Testis (tissue), 3 donors: ENCODE results near the gene MED16. TPM values are rescaled to one million over a fixed set of nuclear protein-coding genes. Genes with fewer than 3 reads are reported as not detected.

Experiments used
- DNase-seq: peaks from one replicate; pipeline ENCODE4 v3.0.0-alpha.2; 2019
- H3K27ac ChIP-seq, 2 donors: fragments of 200-600 bp; sonication (generic); one replicate each; pipeline ENCODE4 v1.5.1; 2019
- H3K27me3 ChIP-seq: fragments of 200-600 bp; sonication (generic); one replicate; pipeline ENCODE4 v1.5.1; 2019
- H3K36me3 ChIP-seq: fragments of 200-600 bp; sonication (generic); one replicate; pipeline ENCODE4 v1.5.1; 2017; ENCODE audit warnings: low read depth; ENCODE audit errors: missing control alignments
- H3K4me1 ChIP-seq: fragments of 200-600 bp; sonication (generic); one replicate; pipeline ENCODE4 v1.5.1; 2019
- H3K4me3 ChIP-seq, 2 donors: fragments of 200-600 bp; sonication (generic); one replicate each; pipeline ENCODE4 v1.5.1; 2017 to 2019
- H3K9me3 ChIP-seq: fragments of 200-600 bp; sonication (generic); one replicate; pipeline ENCODE4 v1.5.1; 2017
- POLR2A ChIP-seq: fragments of 450-650 bp; IDR thresholded peaks from one replicate; pipeline ENCODE4 v1.6.1; 2017; ENCODE audit warnings: antibody characterized with exemption, mild to moderate bottlenecking, moderate library complexity
- WGBS, 2 donors: methylation state at CpG; one replicate each; pipeline ENCODE4 v1.1.5; 2018; 5-methylcytosine and 5-hydroxymethylcytosine counted together
- intact Hi-C: fragments of 100-400 bp; cut with DNase I; formaldehyde crosslinking; loops from one replicate; pipeline ENCODE4 v1.15.1; 2023; ENCODE audit warnings: low total_unique reads
- polyA plus RNA-seq: library from polyadenylated mRNA; stranded (reverse); fragments of 350-450 nt; fragmentation: Illumina TruSeq; extraction: RNeasy Lipid Tissue Mini Kit (QIAGEN cat#74804); gene quantifications from one replicate; pipeline ENCODE4 v1.2.3, GENCODE V29; 2014; ENCODE audit warnings: low read depth, low replicate concordance; ENCODE audit not compliant: insufficient read depth
- total RNA-seq, 2 donors: library from RNA; depleted of rRNA; stranded (reverse); fragments of >200 nt; gene quantifications; one replicate each; pipeline ENCODE4 v1.2.3, GENCODE V29; 2016
- TF ChIP-seq, protein P1 (sequence below), 3 experiments: fragments of 450-650 bp in 2 of 3; fragments of 200-600 bp in 1 of 3; sonication (generic) in 1 of 3; IDR thresholded peaks; one replicate each; pipeline ENCODE4 v1.5.1; 2016 to 2019; ENCODE audit warnings: antibody characterized with exemption in 3 of 3, mild to moderate bottlenecking in 2 of 3, moderate library complexity in 1 of 3

The MED16 gene
- total and polyA plus RNA-seq, 3 donors from 2014 or later, result 50.7 to 124 (median 94.7) TPM

DNA sequence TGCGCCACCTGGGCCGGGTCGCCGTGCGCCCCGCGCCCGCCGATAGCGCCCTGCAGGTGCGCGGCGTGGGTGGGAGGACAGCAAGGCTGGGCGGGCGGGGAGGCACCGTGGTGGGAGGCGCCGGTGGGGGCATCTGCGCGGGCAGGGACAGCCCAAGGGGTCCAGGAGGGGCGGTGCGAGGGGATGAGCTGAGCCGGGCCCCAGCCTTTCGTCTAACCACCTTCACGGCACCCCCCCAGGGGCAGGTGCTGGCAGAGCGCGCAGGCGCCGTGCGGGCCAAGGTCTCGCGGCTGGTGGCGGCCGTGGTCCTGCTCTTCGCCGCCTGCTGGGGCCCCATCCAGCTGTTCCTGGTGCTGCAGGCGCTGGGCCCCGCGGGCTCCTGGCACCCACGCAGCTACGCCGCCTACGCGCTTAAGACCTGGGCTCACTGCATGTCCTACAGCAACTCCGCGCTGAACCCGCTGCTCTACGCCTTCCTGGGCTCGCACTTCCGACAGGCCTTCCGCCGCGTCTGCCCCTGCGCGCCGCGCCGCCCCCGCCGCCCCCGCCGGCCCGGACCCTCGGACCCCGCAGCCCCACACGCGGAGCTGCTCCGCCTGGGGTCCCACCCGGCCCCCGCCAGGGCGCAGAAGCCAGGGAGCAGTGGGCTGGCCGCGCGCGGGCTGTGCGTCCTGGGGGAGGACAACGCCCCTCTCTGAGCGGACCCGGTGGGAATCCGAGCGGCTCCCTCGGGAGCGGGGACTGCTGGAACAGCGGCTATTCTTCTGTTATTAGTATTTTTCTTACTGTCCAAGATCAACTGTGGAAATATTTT lies 27.3 kb upstream of the MED16 start:
- WGBS, 2 donors, result 1 to 3% methylated on average over 43 to 83 of the region's 84 CpGs
- TF ChIP-seq POLR2A, result no peak
- TF ChIP-seq, protein P1, sequence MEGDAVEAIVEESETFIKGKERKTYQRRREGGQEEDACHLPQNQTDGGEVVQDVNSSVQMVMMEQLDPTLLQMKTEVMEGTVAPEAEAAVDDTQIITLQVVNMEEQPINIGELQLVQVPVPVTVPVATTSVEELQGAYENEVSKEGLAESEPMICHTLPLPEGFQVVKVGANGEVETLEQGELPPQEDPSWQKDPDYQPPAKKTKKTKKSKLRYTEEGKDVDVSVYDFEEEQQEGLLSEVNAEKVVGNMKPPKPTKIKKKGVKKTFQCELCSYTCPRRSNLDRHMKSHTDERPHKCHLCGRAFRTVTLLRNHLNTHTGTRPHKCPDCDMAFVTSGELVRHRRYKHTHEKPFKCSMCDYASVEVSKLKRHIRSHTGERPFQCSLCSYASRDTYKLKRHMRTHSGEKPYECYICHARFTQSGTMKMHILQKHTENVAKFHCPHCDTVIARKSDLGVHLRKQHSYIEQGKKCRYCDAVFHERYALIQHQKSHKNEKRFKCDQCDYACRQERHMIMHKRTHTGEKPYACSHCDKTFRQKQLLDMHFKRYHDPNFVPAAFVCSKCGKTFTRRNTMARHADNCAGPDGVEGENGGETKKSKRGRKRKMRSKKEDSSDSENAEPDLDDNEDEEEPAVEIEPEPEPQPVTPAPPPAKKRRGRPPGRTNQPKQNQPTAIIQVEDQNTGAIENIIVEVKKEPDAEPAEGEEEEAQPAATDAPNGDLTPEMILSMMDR (IDR thresholded peaks at IDR 0.05), result no peak
- H3K4me3 ChIP-seq, result no peak overlapping the region
- H3K27me3 ChIP-seq, result no peaks in the 10 kb centered on the region
- no peak for DNase-seq
- H3K4me1 ChIP-seq, result peaks cover 21% of the 10 kb centered on the region
- no peak overlapping the region for H3K27ac ChIP-seq
- H3K36me3 ChIP-seq, result no peaks in the 10 kb centered on the region
- intact Hi-C loops, result loop anchor here (5.0 to 10.0 kb wide), 2 partner anchors 68 to 135 kb away; partner anchors contain the start of gene ELANE
- no peaks in the 10 kb centered on the region for H3K9me3 ChIP-seq

DNA sequence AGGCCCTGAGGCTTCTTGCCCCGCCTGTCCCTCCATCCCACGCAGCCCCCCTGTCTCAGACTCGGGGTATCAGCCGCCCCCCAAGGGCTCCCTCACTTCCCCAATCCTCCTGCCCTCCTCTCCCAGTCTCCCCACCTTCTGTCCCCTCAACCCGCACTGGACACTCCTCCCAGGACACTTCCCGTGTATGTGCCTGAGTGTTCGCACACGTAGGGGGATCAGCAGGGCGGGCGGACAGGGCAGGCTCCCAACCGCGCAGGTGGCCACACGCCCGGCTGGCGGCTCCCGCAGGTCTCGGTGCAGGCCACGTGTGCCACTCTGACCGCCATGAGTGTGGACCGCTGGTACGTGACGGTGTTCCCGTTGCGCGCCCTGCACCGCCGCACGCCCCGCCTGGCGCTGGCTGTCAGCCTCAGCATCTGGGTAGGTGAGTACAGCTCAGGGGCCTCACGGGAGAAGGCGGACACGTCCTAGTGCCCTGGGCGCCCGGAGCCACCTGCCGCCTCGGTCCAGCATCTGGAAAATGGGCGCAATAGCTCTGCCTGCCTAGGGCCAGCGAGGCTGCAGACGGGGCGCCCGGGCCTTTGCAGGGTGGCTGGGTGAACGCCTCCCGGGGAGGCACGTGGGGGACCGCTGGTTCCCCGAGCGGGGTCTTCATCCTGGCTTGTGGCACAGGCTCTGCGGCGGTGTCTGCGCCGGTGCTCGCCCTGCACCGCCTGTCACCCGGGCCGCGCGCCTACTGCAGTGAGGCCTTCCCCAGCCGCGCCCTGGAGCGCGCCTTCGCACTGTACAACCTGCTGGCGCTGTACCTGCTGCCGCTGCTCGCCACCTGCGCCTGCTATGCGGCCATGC lies 26.4 kb upstream of the MED16 start:
- Histone ChIP-seq H3K36me3 (no peaks in the 10 kb centered on the region), H3K4me3 (no peak overlapping the region), H3K4me1 (peaks cover 16% of the 10 kb centered on the region), H3K27me3 (no peaks in the 10 kb centered on the region), H3K9me3 (no peaks in the 10 kb centered on the region), H3K27ac (no peak overlapping the region)
- TF ChIP-seq, protein P1 (IDR thresholded peaks at IDR 0.05), result no peak
- no peak for TF ChIP-seq POLR2A
- WGBS, 2 donors, result 2 to 4% methylated on average over 32 to 40 of the region's 68 CpGs
- intact Hi-C loops, result loop anchor here (5.0 to 10.0 kb wide), 2 partner anchors 67 to 135 kb away; partner anchors contain the start of gene ELANE
- no peak for DNase-seq

DNA sequence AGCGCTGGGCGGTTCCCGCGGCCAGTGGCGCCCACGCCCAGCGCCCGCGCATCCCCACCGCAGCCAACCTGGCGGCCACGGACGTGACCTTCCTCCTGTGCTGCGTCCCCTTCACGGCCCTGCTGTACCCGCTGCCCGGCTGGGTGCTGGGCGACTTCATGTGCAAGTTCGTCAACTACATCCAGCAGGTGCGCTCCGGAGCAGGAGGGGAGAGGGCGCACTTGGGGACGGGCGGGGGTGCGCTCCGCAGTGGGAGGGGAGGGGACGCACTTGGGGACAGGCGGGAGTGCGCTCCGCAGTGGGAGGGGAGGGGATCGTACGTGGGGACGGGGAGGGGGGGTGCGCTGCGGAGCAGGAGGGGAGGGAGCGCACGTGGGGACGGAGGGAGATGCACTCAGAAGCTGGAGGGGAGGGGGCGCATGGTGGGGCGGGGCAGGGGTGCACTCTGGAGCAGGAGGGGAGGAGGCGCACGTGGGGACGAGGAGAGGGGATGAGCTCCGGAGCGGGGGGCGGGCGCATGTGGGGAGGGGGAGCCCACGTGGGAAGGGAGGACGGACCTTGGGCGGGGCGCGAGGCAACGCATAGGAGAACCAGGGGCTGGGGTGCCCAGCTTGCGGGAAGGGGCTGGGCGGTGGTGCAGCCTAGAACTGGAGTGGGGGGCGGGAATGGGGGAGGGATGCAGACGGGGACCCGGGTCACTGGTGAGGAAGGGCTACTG lies 25.7 kb upstream of the MED16 start:
- no peak for DNase-seq
- no peaks in the 10 kb centered on the region for H3K27me3 ChIP-seq
- no peak overlapping the region for H3K27ac ChIP-seq
- no peak overlapping the region for H3K4me3 ChIP-seq
- 1 to 7% methylated on average over 6 to 43 of the region's 58 CpGs for WGBS, 2 donors
- peaks cover 18% of the 10 kb centered on the region for H3K4me1 ChIP-seq
- no peaks in the 10 kb centered on the region for H3K36me3 ChIP-seq
- TF ChIP-seq, protein P1 (IDR thresholded peaks at IDR 0.05), result no peak
- no peak for TF ChIP-seq POLR2A
- intact Hi-C loops, result no loop called here
- no peaks in the 10 kb centered on the region for H3K9me3 ChIP-seq

DNA sequence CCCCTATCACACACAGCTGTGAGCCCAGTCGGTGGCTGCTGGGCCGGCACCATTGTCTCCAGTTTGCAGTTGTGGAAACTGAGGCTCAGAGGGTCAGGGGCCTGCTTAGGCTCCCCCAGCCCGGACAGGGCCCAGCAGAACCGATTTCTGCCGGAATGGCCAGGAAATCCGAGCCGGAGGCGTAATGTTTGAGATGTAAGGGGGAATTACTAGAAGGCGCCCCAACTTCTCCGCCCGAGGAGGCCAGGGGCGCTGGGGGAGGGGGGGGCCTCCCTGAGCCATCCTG lies 25.1 kb upstream of the MED16 start:
- TF ChIP-seq POLR2A, result no peak
- TF ChIP-seq, protein P1 (IDR thresholded peaks at IDR 0.05), result no peak
- WGBS, 2 donors, result 2% methylated on average over 8 of the region's 12 CpGs; no CpG with 5 or more reads in 1 of the 2 donors
- Histone ChIP-seq H3K9me3 (no peaks in the 10 kb centered on the region), H3K27ac (no peak overlapping the region), H3K4me3 (no peak overlapping the region), H3K27me3 (no peaks in the 10 kb centered on the region), H3K4me1 (peaks cover 20% of the 10 kb centered on the region), H3K36me3 (no peaks in the 10 kb centered on the region)
- DNase-seq, result no peak
- intact Hi-C loops, result no loop called here
